ENCODE data around the gene ABHD8.

ABHD8 gene

DNA sequence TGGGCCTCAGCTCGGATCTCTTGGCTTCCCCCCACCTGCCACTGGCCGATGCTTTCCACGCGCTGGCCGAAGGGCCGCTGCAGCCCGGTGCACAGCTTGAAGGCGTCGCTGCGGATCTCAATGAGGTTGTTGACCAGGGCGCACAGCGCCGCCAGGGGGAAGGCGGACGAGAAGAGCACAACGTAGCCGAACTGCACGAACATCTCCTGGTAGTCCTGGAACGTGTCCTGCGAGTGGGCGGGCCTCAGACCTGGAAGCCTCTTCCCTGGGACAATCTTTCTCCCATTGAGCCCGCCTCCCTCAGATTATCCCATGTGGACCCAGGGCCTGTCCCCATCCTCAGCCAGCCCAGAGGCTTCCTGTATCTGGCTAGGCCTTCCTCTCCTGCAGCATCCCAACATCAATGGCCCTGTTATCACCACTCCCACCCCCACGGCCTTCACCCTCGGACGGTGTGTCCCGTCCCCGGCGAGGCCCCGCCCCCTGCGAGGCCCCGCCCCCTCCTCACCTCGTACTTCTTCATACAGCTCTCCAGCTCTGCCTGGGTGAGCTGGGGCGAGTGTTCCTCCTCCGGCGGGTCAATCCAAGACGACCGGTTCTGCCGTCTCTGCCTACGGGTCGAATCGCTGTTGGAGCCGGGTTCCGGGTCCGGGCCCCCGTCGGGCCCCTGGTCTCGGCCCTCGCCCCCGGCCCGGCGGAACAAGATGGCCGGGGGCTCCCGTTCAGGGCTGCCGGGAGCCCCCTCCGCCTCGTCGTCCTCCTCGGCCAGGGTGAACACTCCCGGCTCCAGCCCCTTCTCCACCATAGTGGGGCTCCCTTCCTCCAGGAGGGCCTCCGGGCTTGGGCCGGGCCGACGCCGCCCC, 24.7 kb upstream of the ABHD8 start:
- TF ChIP-seq, protein P1, sequence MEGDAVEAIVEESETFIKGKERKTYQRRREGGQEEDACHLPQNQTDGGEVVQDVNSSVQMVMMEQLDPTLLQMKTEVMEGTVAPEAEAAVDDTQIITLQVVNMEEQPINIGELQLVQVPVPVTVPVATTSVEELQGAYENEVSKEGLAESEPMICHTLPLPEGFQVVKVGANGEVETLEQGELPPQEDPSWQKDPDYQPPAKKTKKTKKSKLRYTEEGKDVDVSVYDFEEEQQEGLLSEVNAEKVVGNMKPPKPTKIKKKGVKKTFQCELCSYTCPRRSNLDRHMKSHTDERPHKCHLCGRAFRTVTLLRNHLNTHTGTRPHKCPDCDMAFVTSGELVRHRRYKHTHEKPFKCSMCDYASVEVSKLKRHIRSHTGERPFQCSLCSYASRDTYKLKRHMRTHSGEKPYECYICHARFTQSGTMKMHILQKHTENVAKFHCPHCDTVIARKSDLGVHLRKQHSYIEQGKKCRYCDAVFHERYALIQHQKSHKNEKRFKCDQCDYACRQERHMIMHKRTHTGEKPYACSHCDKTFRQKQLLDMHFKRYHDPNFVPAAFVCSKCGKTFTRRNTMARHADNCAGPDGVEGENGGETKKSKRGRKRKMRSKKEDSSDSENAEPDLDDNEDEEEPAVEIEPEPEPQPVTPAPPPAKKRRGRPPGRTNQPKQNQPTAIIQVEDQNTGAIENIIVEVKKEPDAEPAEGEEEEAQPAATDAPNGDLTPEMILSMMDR (conservative IDR thresholded peaks at IDR 0.05; ENCODE audit: low read length) = no peak
- TF ChIP-seq EZH2phosphoT487 (IDR thresholded peaks at IDR 0.05; ENCODE audit: borderline replicate concordance) = no peak
- H3K27me3 ChIP-seq (ENCODE audit: insufficient read depth, low read length, poor library complexity, severe bottlenecking) = no peaks in the 10 kb centered on the region
- no peak overlapping the region for H3K4me3 ChIP-seq (ENCODE audit: low read length, poor library complexity, severe bottlenecking)
- H3K36me3 ChIP-seq (ENCODE audit: insufficient read depth, low read length) = no peaks in the 10 kb centered on the region
- no peak overlapping the region for H2AFZ ChIP-seq (ENCODE audit: low read length)
- H3F3A ChIP-seq (ENCODE audit: low read depth) = no peaks in the 10 kb centered on the region
- H4K20me1 ChIP-seq (ENCODE audit: insufficient read depth, low read length, poor library complexity, severe bottlenecking) = no peaks in the 10 kb centered on the region
- no peaks in the 10 kb centered on the region for H3K9me3 ChIP-seq (ENCODE audit: insufficient read depth, low read depth, low read length)
- H3K4me1 ChIP-seq (ENCODE audit: insufficient read depth, low read length, poor library complexity, severe bottlenecking) = no peaks in the 10 kb centered on the region
- no peaks in the 10 kb centered on the region for H3K9me2 ChIP-seq (replicated peaks; ENCODE audit: low read depth, low read length)
- no peaks in the 10 kb centered on the region for H3K79me2 ChIP-seq (ENCODE audit: insufficient read depth, low read length)
- H3K9ac ChIP-seq (ENCODE audit: low read depth, low read length, poor library complexity, severe bottlenecking) = no peak overlapping the region
- no peak overlapping the region for H3K4me2 ChIP-seq (ENCODE audit: low read depth, low read length, poor library complexity, severe bottlenecking)

DNA sequence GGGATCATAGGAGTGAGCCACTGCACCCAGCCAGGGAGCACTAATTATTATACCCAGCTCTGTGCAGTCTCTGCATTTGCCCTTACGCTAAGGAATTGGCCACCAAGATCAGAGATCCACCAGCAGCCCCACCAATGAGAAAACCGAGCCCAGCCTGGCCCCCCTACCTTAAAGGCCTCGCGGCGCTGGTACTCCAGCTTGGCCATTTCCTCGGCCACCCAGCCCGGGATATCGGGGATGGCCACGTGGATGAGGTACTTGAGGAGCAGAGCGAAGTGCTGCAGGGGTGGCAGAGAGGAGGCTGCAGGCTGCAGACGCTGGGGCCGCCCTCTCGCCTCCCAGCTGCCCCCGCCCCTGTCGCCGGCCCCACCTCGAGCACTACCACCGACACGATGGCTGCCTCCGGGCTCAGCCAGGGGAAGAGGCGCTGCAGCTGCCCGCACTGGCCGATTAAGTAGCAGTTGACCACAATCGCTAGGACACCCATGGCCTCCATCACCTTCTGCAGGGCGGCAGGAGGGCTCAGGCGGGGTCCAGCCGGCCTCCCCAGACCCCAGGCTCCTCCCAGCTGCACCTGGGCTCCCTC, 23.9 kb upstream of the ABHD8 start:
- Histone ChIP-seq H3F3A (ENCODE audit: low read depth) (no peaks in the 10 kb centered on the region), H3K4me1 (ENCODE audit: insufficient read depth, low read length, poor library complexity, severe bottlenecking) (no peaks in the 10 kb centered on the region), H3K4me3 (ENCODE audit: low read length, poor library complexity, severe bottlenecking) (no peak overlapping the region), H3K4me2 (ENCODE audit: low read depth, low read length, poor library complexity, severe bottlenecking) (no peak overlapping the region), H3K36me3 (ENCODE audit: insufficient read depth, low read length) (peaks cover under 1% of the 10 kb centered on the region; the same call in 1 of the 2 replicates), H3K79me2 (ENCODE audit: insufficient read depth, low read length) (no peaks in the 10 kb centered on the region), H3K9ac (ENCODE audit: low read depth, low read length, poor library complexity, severe bottlenecking) (no peak overlapping the region), H4K20me1 (ENCODE audit: insufficient read depth, low read length, poor library complexity, severe bottlenecking) (no peaks in the 10 kb centered on the region), H3K27me3 (ENCODE audit: insufficient read depth, low read length, poor library complexity, severe bottlenecking) (no peaks in the 10 kb centered on the region), H3K9me2 (replicated peaks; ENCODE audit: low read depth, low read length) (no peaks in the 10 kb centered on the region), H3K9me3 (ENCODE audit: insufficient read depth, low read depth, low read length) (no peaks in the 10 kb centered on the region), H2AFZ (ENCODE audit: low read length) (no peak overlapping the region)
- TF ChIP-seq EZH2phosphoT487 (IDR thresholded peaks at IDR 0.05; ENCODE audit: borderline replicate concordance) = no peak
- TF ChIP-seq, protein P1 (conservative IDR thresholded peaks at IDR 0.05; ENCODE audit: low read length) = no peak

DNA sequence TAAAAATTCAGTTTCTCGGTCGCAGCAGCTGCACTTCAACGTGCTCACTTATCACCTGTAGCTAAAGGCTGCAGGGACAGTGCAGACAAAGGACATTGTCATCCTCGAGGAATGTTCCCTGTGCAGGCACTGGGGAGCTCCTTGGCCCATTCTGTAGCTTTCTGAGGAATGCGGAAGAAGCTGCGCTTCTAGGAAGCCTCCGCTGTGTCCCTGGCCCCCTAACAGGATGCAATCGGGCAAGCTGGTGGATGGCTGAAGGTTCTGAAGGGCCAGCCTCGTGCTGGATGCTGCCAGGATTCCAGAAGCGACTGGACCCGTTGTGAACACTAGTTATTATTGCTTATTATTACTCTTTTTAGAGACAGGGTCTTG, 23.4 kb upstream of the ABHD8 start:
- peaks cover 6% of the 10 kb centered on the region; the same call in 1 of the 2 replicates for H3K36me3 ChIP-seq (ENCODE audit: insufficient read depth, low read length)
- H3K4me2 ChIP-seq (ENCODE audit: low read depth, low read length, poor library complexity, severe bottlenecking) = no peak overlapping the region
- H2AFZ ChIP-seq (ENCODE audit: low read length) = no peak overlapping the region
- no peaks in the 10 kb centered on the region for H4K20me1 ChIP-seq (ENCODE audit: insufficient read depth, low read length, poor library complexity, severe bottlenecking)
- H3K27me3 ChIP-seq (ENCODE audit: insufficient read depth, low read length, poor library complexity, severe bottlenecking) = no peaks in the 10 kb centered on the region
- H3K9ac ChIP-seq (ENCODE audit: low read depth, low read length, poor library complexity, severe bottlenecking) = no peak overlapping the region
- H3K4me1 ChIP-seq (ENCODE audit: insufficient read depth, low read length, poor library complexity, severe bottlenecking) = no peaks in the 10 kb centered on the region
- H3K79me2 ChIP-seq (ENCODE audit: insufficient read depth, low read length) = no peaks in the 10 kb centered on the region
- TF ChIP-seq, protein P1 (conservative IDR thresholded peaks at IDR 0.05; ENCODE audit: low read length) = no peak
- no peak for TF ChIP-seq EZH2phosphoT487 (IDR thresholded peaks at IDR 0.05; ENCODE audit: borderline replicate concordance)
- H3K9me2 ChIP-seq (replicated peaks; ENCODE audit: low read depth, low read length) = no peaks in the 10 kb centered on the region
- H3F3A ChIP-seq (ENCODE audit: low read depth) = no peaks in the 10 kb centered on the region
- no peak overlapping the region for H3K4me3 ChIP-seq (ENCODE audit: low read length, poor library complexity, severe bottlenecking)
- H3K9me3 ChIP-seq (ENCODE audit: insufficient read depth, low read depth, low read length) = no peaks in the 10 kb centered on the region

All from Loucy (cell line).